HG03521 (cell line): ENCODE data around the gene RPL38.
"Not testable (repeated sequence)": the region's sequence is repeated elsewhere in the genome, so short reads cannot be mapped to it uniquely, and the experiment has no call there.

Experiments
- ATAC-seq: cut with Tn5 transposase; IDR thresholded peaks from one replicate; pipeline ENCODE4 v1.9.1; 2021; ENCODE audit warnings: mild to moderate bottlenecking, moderate library complexity; ENCODE audit not compliant: unreplicated experiment

The RPL38 gene

DNA sequence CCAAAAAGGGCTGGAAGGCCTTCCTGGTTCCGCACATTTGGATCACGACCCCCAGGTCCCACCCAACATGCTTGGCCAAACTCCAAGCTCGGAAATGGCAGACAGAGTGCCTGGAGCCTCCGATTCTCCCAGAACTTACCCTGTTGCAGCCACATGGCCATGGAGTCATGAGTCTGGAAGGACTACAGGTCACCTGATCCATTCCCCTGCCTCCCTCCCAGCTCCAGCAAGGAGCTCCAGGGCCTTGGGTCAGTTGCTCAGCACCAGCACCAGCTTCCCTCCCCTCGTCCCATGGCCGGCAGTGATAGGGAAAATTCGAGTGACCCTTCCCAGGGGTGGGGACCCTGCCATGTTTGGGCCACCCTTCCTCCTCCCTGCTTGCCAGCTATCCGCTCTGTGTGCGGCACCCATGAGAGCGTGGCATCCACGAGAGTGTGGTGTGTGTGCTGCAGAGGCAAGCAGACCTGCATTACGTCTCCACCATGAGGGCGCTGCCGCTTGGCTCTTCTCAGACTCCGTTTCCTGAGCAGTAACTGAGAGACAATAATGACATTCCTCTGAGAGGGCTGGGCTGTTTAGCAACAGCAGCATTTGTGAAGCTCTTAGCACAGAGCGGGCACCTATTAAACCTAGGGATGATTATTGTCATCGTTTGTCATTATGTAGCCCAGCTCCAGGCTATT lies 21.3 kb upstream of the RPL38 start:
- no peak for ATAC-seq

DNA sequence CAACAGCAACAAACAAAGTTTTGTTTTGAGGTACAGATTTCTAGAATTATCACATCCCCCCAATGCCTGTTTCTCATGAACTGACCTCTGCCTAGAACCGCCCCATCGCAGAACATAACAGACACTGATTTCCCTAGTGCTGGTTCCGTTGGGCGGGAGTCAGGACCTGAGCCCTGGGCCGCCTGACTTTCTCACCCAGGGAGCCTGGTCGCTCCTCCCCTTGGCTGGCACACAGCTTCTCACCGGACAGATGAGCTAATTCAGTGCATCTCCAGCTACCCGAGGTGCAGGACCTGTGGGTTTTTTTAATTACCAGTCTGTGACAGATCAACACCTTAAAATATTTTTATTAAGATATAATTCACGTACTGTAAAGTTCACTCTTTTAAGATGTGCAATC lies 20.1 kb upstream of the RPL38 start:
- ATAC-seq: no peak

GRCh38 chr17:74185571-74186185 lies 17.8 kb upstream of the RPL38 start:
- no peak for ATAC-seq

- no peak for ATAC-seq
Observed at GRCh38 chr17:74186498-74186897, 17.0 kb upstream of the RPL38 start.

DNA sequence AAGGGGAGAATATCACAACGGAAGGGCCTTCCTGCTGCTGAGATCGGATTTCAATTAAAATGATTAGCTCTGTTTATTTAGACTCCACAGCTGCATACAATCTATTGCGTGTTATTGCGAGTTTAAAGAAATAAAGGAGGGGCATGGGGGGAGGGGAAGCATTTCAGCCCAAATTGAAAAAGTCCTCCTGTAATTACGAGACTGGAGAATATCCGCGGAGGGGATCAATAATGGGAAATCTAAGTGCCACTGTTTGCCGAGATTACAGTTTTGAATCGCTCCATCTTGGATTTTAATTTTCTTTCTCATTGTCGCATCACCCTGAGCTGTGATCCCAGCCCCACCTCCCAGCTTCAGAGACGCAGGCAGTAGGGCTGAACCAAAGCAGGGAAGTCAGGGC lies 15.7 kb upstream of the RPL38 start:
- ATAC-seq: no peak

DNA sequence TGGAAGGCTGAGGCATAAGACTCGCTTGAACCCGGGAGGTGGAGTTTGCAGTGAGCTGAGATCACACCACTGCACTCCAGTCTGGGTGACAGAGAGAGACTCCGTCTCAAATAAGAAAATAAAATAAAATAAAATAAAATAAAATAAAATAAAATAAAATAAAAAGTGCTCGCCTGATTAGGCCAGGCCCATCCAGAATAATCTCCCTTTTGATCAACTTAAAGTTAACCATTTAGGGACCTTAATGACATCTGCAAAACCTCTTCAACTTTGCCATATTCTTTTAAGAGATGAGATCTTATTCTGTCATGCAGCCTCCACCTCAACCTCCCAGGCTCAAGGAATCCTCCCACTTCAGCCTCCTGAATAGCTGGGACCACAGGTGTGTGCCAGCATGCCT lies 14.8 kb upstream of the RPL38 start:
- ATAC-seq: not testable (repeated sequence)

- ATAC-seq: no peak
Observed at GRCh38 chr17:74190154-74190553, 13.3 kb upstream of the RPL38 start.

DNA sequence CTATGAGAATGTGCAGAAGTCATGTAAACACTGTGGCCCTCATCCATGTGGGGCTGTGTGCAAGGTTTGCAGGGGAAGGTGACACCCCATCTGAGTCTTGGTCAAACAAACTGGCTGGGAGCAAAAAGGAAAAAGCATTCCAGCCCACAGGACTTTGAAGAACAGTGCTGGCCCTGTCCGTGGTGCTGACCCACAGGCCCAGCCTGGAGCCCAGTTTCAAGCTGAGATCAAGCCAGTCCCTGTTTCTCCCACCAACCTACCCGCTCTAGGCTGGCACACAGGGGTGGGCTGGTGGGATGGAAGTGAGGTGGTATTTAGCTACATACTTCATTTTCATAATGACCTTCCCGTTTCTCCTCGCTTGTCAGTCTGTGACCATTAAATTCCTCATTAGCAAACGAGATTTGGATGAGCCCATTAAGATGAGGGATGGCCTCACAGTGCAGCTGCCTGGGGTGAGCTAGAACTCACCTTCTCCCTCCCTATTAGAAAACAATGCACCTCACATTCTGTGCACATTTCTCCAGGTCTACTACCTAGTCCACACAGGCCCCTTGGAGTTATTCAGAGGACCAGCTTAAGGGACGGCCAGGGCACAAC lies 12.6 kb upstream of the RPL38 start:
- ATAC-seq: no peak

GRCh38 chr17:74192950-74193781 lies 10.3 kb upstream of the RPL38 start:
- ATAC-seq: no peak

GRCh38 chr17:74194682-74195081 lies 8.8 kb upstream of the RPL38 start:
- no peak for ATAC-seq

- ATAC-seq: no peak
Observed at GRCh38 chr17:74196541-74197317, 6.7 kb upstream of the RPL38 start.

- ATAC-seq: no peak
Observed at GRCh38 chr17:74197801-74198200, 5.7 kb upstream of the RPL38 start.

- ATAC-seq: no peak
Observed at GRCh38 chr17:74198694-74199093, 4.8 kb upstream of the RPL38 start.

GRCh38 chr17:74199306-74200092 lies 4.0 kb upstream of the RPL38 start:
- no peak for ATAC-seq

DNA sequence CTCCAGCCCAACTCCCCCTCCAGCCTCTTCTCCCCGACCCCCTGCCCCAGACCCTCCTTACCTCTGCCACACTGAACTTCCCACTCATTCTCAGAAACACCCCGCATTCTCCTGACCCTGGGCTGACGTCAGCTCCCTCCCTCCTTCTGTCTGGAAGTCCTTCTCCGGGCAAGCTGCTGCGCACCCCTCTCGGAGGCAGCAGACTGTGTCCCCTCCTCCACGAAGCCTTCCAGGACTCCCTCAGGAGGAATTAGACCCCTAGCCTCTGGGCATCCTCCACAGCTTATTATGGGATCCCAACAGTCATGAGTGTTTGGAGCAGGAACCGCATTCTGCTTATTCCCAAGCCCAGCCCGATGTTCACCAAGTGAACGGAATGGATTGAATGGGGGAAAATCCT lies 3.4 kb upstream of the RPL38 start:
- ATAC-seq: no peak

GRCh38 chr17:74201250-74201649 lies 2.2 kb upstream of the RPL38 start:
- ATAC-seq: no peak

DNA sequence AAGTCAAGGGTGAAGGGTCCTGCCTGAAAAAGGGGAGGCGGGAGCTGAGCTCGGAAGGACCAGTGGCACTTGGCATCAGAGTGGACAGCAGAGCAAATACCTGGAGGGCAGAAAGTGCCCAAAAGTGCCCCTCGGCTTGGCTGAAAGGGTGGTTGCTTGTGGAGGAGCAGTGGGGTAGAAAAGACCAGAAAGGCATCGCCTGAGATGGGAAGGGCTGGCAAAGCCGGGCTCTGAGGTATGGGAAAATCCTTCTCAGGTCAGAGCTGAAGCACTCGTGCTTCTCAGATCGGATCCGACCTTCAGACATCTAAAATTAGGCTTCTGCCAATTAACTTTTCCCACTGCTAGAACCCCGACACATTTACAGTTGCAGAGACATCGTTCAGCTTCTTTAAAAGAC lies 1.5 kb upstream of the RPL38 start:
- no peak for ATAC-seq

GRCh38 chr17:74202938-74203337 lies 540 bp upstream of the RPL38 start:
- ATAC-seq: no peak

- no peak for ATAC-seq
Observed at GRCh38 chr17:74204474-74204873, 996 bp downstream of the RPL38 start.

DNA sequence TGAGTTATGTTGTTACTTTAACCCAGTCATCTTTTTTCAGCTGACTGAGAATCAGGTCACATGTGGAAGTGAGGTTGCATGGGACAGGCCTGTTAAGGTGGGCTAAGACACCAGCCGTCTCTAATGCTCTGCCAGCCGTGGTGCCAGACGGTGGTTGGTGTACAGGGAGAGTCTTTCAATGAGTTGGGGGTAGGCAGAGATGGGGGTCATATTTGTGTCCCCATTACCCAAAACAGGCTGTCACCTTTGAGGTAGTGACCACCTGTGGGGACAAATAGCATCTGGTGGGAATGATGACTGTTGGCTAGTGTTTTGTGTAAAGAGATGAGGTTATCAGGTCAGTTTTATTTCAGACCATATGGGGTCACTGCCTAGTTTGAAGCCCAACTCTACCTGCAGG lies 1.8 kb downstream of the RPL38 start:
- no peak for ATAC-seq
